Measurements from ENCODE around the gene NARF. TPM values are rescaled to one million over a fixed set of nuclear protein-coding genes. Genes with fewer than 3 reads are reported as not detected.

The NARF gene
- polyA plus RNA-seq, 1 donor (not counting 4 experiments of a cell fraction or from before 2014, with no cell fraction given) = 36.8 TPM

DNA sequence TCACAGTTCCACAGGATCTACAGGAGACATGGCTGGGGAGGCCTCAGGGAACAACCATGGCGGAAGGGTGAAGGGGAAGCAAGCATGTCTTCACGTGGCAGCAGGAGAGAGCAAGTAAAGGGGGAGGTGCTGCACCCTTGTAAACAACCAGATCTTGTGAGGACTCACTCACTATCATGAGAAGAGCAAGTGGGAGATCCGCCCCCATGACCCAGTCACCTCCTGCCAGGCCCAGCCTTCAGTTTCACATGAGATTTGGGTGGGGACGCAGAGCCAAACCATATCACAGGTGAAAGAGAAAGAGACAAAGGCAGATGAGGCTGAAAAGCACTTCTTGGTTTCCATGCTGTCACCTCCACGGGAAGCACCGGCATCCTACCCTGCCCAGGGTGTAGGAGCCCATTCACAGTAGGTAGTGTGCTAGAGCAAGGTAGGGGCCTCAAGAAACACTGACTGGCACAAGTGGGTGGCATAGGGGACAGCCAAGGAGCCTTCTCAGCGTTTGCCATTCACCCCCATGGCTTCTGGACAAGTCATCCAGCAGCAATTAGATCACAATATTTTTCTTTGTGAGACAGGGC, 6.6 kb downstream of the NARF start:
- Histone ChIP-seq H2AFZ (ENCODE audit: control insufficient read depth, low read length) (no peak overlapping the region), H3K27me3 (ENCODE audit: control insufficient read depth, extremely low read depth, insufficient read depth, low read length) (no peaks in the 10 kb centered on the region), H3K4me3 (ENCODE audit: control insufficient read depth in 2 of 3, extremely low read depth in 1 of 3, insufficient read depth in 2 of 3, low read depth in 1 of 3, low read length in 3 of 3) (no peak overlapping the region), H3K9ac (ENCODE audit: control insufficient read depth, extremely low read depth, insufficient read depth, low read length) (no peak overlapping the region), H3K4me2 (ENCODE audit: control insufficient read depth, extremely low read depth, insufficient read depth, low read depth, low read length) (no peak overlapping the region), H3K79me2 (ENCODE audit: control insufficient read depth, insufficient read depth, low read length) (no peaks in the 10 kb centered on the region), H3K9me1 (ENCODE audit: control insufficient read depth, extremely low read depth, insufficient read depth, low read length) (no peaks in the 10 kb centered on the region), H3K4me1 (ENCODE audit: control insufficient read depth, extremely low read depth, insufficient read depth, low read length) (no peaks in the 10 kb centered on the region), H3K36me3 (ENCODE audit: control insufficient read depth in 2 of 2, extremely low read depth in 1 of 2, insufficient read depth in 2 of 2, low read length in 2 of 2) (peaks cover 12 to 16% of the 10 kb centered on the region in 2 experiments), H3K9me3 (ENCODE audit: control insufficient read depth, low read depth, low read length) (no peaks in the 10 kb centered on the region), H4K20me1 (ENCODE audit: control insufficient read depth, extremely low read depth, insufficient read depth, low read length) (no peaks in the 10 kb centered on the region), H3K27ac (ENCODE audit: control insufficient read depth, insufficient read depth, low read length) (no peak overlapping the region)
- no peak for DNase-seq (ENCODE audit: low read depth, low spot score)
- TF ChIP-seq EZH2 (IDR thresholded peaks at IDR 0.05; ENCODE audit: low read length) = no peak
- TF ChIP-seq, protein P1, sequence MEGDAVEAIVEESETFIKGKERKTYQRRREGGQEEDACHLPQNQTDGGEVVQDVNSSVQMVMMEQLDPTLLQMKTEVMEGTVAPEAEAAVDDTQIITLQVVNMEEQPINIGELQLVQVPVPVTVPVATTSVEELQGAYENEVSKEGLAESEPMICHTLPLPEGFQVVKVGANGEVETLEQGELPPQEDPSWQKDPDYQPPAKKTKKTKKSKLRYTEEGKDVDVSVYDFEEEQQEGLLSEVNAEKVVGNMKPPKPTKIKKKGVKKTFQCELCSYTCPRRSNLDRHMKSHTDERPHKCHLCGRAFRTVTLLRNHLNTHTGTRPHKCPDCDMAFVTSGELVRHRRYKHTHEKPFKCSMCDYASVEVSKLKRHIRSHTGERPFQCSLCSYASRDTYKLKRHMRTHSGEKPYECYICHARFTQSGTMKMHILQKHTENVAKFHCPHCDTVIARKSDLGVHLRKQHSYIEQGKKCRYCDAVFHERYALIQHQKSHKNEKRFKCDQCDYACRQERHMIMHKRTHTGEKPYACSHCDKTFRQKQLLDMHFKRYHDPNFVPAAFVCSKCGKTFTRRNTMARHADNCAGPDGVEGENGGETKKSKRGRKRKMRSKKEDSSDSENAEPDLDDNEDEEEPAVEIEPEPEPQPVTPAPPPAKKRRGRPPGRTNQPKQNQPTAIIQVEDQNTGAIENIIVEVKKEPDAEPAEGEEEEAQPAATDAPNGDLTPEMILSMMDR (optimal IDR thresholded peaks at IDR 0.05 in 1 of 3, IDR thresholded peaks at IDR 0.05 in 1 of 3, conservative IDR thresholded peaks at IDR 0.05 in 1 of 3; ENCODE audit: extremely low read depth in 1 of 3, insufficient read depth in 2 of 3, low read length in 3 of 3) = no peak
- dilution Hi-C loops (cut with MboI; ENCODE audit: extremely low pct_ligation_motif_present, low sequenced_read_pairs) = no loop called here
- no peak for FAIRE-seq

GRCh38 chr17:82468692-82469091, 10.2 kb downstream of the NARF start:
- no peaks in the 10 kb centered on the region for H3K27me3 ChIP-seq (ENCODE audit: control insufficient read depth, extremely low read depth, insufficient read depth, low read length)
- no peak for TF ChIP-seq EZH2 (IDR thresholded peaks at IDR 0.05; ENCODE audit: low read length)
- TF ChIP-seq, protein P1 (optimal IDR thresholded peaks at IDR 0.05 in 1 of 3, IDR thresholded peaks at IDR 0.05 in 1 of 3, conservative IDR thresholded peaks at IDR 0.05 in 1 of 3; ENCODE audit: extremely low read depth in 1 of 3, insufficient read depth in 2 of 3, low read length in 3 of 3) = no peak
- no peak overlapping the region for H3K4me2 ChIP-seq (ENCODE audit: control insufficient read depth, extremely low read depth, insufficient read depth, low read depth, low read length)
- no peak for DNase-seq (ENCODE audit: low read depth, low spot score)
- dilution Hi-C loops (cut with MboI; ENCODE audit: extremely low pct_ligation_motif_present, low sequenced_read_pairs) = no loop called here
- H3K9me3 ChIP-seq (ENCODE audit: control insufficient read depth, low read depth, low read length) = no peaks in the 10 kb centered on the region
- H3K79me2 ChIP-seq (ENCODE audit: control insufficient read depth, insufficient read depth, low read length) = no peaks in the 10 kb centered on the region
- H3K4me3 ChIP-seq (ENCODE audit: control insufficient read depth in 2 of 3, extremely low read depth in 1 of 3, insufficient read depth in 2 of 3, low read depth in 1 of 3, low read length in 3 of 3) = no peak overlapping the region
- no peak for FAIRE-seq
- no peaks in the 10 kb centered on the region for H3K9me1 ChIP-seq (ENCODE audit: control insufficient read depth, extremely low read depth, insufficient read depth, low read length)
- H3K9ac ChIP-seq (ENCODE audit: control insufficient read depth, extremely low read depth, insufficient read depth, low read length) = no peak overlapping the region
- H4K20me1 ChIP-seq (ENCODE audit: control insufficient read depth, extremely low read depth, insufficient read depth, low read length) = no peaks in the 10 kb centered on the region
- H3K36me3 ChIP-seq (ENCODE audit: control insufficient read depth in 2 of 2, extremely low read depth in 1 of 2, insufficient read depth in 2 of 2, low read length in 2 of 2) = peaks cover 9 to 12% of the 10 kb centered on the region in 2 experiments
- no peak overlapping the region for H3K27ac ChIP-seq (ENCODE audit: control insufficient read depth, insufficient read depth, low read length)
- H3K4me1 ChIP-seq (ENCODE audit: control insufficient read depth, extremely low read depth, insufficient read depth, low read length) = no peaks in the 10 kb centered on the region
- no peak overlapping the region for H2AFZ ChIP-seq (ENCODE audit: control insufficient read depth, low read length)

Data from keratinocyte (primary cell).